Activated CD8-positive, alpha-beta memory T cell treated with anti-CD3 and anti-CD28 coated beads, Interleukin-2, amount 50 U/mL, for 48 hours (primary cell): Measurements from ENCODE around the gene PTPRN.
A peak's percentile ranks its signal among the peaks of the same experiment; 100 is the strongest.
"Not testable (repeated sequence)": the region's sequence is repeated elsewhere in the genome, so short reads cannot be mapped to it uniquely, and the experiment has no call there.

Source experiments
- DNase-seq: peaks from one replicate; pipeline ENCODE4 v3.0.0-alpha.2; 2020

The PTPRN gene

DNA sequence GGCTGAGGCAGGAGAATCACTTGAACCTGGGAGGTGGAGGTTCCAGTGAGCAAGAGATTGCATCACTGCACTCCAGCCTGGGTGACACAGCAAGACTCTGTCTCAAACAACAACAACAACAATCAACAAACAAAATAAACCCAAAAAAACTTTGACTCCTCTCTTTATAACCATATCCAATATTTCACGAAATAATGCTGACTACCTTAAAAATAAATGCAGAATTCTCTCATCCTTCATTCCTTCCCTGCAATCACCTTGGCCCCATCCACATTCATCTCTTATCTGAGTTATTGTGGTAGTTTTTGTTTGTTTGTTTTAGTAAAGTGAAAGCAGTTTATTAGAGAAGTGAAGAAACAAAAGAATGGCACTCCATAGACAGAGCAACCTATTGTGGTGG is 3.2 kb downstream of the PTPRN start:
- no peak for DNase-seq

DNA sequence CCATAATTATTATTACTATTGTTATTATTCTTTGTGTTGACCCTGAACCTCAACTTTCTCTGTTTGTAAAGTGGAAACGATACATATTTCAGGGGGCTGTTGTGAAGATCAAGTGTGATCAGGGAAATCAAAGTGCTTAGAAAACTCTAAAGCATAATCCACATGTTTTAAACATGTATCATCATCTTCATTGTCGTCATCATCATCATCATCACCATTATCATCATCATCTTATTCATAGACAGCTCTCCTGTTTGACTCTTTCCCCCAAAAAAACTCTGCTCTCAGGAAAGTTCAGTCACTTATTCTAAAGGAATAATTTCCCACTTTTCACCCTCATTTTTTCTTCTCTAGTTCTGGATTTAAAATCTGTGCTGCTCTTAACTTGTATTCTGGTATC is 5.0 kb downstream of the PTPRN start:
- no peak for DNase-seq

DNA sequence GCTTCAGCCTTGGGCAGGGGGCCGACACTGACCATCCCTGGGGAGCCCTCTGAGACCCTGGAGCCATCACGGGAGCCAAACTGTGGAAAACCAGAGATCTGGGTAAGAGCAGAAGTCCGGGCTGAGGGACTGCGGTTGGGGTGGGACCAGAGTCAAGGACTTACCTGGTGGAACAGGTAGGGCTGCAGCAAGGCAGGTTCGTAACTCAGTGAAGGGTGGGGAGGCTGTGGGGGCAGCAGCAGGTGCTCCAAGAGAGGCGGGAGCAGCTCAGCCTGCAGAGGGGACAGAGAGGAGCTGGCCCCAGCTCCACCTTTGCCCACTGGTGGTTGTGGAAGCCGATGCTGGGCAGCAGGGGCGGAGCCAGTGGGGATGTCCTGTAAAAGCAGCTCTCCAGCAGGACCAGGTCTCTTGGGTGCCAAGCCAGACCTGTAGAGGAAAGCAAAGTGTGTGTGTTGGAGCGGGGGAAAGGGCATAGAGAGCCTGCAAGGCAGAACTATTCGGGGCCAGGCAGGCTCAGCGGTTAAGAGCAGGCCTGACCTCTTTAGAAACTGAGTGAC is 6.7 kb downstream of the PTPRN start:
- DNase-seq: peak; percentile 40

DNA sequence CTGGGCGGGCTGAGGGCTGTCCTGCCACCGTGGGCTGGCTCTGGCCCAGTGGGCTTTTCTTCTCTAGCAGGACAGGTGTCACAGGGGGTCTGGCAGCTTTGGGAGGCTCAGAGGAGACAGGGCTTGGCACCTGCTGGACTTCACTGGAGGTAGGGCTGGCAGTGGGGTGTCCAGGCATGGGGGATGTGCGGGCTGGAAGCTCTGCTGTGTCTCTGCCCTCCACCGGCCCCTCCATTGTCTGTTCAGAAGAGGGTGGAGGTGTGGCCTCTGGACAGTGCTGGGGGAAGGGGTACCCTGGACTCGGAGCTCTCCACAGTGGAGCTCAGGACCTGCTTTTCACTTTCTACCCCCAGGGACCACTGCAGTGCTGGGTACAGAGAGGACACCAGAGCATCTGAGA is 9.2 kb downstream of the PTPRN start:
- DNase-seq: peak; percentile 44

DNA sequence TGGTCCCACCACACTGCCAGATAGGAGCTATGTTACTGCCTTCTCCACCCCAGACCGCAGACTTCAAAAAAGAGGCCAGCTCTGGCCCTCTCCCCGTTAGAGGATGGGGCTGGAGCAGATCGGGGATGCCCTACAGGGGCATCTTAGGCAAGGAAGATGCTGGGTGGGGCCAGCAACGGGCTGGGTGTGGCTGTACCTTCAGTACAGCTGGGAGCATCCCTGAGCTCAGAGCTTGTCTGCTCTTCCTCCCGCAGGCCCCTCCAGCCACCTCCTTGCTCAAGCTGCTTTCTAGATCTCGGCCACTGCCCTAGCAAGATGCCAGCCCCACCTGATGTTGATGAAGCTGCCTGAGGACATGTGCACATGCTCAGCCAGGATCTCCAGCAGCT is 9.8 kb downstream of the PTPRN start:
- DNase-seq: peak; percentile 52

DNA sequence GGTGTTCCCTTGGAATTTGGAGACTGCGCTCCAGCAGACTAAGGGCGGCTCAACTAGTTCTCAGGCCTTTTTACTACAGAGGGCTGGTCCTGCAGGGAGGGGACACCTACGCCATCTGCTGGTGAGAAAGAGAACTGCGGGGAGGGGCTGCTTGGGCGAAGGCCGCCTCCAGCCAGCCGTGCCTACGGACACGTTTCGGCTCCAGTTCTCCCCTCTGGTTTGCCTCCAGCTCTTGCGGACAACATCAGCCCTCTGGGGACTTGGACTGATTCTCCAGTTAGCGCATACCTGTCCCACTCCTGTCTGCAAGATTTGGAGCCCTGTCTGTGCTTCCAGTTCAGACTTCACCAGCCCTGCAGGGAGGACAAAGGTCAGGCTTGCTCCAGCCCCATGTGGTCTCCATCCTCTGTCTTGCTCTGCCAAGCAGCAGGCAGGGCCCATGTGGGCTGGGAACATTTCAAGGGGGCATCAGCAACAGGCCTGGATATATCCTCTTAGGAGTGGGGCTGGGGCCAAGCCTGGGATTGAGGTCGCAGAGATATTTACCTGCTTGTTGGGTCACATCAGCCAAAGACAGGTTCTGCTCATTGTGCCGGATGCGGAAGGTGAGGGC is 10.3 kb downstream of the PTPRN start:
- DNase-seq: peak; percentile 99

DNA sequence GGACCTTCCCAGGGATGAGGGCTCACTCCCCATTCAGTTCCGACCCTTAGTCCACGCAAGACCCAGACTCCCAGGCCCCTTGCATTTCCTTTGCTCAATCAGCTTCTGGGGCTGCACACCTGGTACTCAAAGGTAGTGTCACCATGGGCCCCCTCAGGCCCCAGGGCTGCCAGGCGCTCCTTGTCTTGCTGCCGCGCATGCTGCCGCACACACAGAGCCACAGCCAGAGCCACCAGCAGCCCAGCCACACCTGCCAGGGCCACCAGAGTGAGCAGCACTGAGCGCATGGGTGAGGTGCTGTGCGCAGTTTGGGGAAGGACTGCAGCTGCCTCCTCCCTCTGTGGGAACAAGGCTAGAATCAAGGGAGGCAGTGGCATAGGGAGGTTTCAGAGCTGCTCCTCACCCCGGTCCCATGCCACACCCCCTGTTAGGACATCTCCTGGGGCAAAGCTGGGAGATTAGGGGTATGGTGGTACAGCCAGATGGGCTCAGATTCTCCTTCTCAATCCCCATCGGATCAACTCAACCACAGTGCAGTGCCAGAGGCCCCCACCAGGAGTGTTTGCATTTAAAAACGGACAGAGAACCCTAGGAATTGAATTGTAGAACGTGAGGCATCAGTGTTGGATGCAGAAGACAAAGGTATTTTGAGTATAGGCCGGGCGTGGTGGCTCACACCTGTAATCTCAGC is 11.3 kb downstream of the PTPRN start:
- DNase-seq: peak; percentile 50

DNA sequence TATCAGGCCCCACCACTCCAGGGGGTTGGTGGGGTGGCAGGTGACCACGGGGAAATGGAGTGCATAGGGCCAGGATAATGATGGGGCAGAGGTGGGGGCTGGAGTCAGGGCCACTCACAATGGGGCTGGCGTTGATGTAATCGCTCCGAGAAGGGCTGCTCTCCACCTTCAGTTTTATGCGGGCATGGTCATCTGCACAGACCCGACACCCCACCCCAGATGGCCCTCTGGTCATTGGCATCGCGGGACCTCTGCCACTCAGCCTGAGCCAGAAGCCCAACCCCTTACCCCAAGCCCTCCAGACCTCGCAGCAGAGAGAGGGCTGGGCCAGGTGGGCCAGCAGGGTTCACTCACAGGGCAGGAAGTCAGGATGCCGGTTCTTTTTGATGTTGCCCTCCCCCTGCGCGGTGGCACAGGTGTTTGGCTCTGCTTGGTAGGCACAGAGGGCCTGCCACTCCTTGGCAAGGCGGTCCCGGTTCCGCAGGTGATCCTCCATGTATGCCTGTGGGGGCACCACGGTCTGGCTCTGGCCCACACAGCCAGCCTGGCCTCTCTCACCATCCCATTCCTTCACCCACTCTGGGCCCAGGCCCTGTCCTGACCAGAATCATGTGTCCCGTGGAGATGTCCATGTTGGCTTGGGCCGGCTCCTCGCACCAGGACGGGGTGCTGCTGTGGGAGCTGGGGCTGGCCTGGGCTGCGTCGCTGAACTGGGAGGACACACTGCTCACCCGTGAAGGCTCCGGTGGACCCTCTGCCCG is 12.4 kb downstream of the PTPRN start:
- no peak for DNase-seq

DNA sequence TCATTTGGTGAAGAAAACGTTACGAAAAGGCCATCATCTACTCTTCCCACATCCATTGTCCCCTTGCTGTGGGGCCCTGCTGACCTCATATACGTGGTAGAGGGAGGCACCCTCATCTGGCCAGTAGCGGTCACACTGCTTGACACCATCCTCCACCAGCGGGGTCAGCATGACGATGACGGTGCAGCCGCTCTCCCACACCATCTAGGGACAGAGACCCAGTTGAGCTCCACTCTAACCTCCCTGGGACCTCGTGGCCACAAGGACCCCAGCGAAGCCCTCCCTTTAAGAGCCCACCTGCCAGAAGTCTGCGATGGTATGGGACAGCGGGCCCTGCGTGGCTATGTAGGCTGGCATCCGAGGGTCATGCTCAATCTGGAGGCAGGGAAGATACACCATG is 13.1 kb downstream of the PTPRN start:
- DNase-seq: peak; percentile 48

DNA sequence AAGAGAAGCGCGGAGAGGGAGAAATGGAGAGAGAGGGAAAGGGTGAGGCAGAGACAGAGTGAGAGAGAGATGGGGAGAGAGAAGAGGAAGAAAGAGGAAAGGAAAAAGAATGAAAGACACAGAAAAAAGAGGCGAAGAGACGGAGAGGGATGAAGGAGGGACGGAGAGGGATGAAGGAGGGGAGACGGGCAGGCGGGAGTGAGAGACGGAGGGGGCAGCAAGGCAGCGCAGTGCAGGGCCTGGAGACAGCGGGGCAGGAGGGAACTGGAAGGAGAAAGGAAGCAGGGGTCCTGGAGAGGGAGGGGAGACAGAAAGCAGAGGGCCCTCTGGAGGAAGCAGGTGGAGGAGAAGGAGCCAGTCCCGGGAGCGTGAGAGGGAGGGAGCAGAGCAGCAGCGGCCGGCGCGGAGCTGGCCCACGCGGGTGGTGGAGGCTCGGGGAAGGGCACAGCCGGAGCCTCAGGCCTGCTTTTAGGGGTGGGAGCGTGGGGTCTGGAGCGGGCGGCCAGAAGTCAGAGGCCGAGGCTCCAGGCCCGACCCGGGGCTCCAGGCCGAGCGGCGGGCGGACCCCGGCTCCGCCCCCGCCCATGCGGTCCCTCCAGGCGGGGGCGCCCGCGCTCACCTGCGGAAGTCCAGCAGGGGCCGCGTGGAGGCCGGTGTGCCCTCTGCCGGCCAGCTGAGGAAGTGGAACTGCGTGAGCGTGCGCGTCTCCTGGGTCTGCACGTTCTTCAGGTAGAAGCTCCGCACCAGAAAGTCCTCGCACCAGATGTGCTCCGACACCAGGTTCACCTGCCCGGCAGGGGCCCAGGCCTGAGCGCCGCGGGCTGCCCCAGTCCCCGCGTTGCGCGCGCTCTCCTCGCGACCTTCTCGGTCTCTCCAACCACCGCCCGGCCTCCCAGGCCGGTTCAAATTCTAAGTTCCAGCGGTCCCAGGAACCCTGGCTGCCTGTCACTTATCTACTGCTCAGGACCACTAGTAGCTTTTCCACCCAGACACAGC is 14.5 kb downstream of the PTPRN start:
- DNase-seq: peak; percentile 94

DNA sequence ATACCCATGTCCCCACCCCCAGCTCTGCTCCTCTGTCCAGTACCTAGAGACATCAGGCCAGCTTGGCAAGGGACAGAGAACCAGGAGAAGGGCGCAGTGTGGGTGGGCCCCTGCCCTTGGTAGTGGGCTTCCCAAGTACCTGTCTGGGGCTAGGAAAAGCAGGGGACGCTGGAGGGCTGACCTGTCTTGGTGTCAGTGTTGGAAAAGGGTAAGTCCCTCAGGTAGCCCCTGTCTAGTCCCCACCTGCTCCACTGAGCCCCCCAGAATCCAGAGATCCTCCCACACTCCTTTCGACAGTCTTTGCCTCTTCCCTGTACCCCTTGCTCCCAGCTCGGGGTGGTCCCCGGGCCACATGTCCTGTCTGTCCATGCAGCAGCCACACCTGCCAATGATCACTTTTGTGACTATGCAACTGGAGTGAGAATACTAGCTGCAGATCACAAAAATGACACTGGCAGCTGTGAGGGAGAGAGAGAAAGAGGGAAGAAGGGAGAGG is 15.4 kb downstream of the PTPRN start:
- peak; percentile 54 for DNase-seq

DNA sequence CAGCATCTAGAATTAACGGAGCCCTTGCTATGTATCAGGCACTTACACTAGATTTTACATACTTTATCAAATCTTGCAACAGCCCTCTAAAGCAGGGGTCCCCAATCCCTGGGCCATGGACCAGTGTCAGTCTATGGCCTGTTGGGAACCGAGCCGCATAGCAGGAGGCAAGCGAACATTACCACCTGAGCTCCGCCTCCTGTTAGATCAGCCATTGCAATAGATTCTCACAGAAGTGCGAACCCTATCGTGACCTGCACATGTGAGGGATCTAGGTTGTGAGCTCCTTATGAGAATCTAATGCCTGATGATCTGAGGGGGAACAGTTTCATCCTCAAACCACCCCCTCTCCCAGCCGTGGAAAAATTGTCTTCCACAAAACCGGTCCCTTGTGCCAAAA is 16.6 kb downstream of the PTPRN start:
- DNase-seq: peak; percentile 44

DNA sequence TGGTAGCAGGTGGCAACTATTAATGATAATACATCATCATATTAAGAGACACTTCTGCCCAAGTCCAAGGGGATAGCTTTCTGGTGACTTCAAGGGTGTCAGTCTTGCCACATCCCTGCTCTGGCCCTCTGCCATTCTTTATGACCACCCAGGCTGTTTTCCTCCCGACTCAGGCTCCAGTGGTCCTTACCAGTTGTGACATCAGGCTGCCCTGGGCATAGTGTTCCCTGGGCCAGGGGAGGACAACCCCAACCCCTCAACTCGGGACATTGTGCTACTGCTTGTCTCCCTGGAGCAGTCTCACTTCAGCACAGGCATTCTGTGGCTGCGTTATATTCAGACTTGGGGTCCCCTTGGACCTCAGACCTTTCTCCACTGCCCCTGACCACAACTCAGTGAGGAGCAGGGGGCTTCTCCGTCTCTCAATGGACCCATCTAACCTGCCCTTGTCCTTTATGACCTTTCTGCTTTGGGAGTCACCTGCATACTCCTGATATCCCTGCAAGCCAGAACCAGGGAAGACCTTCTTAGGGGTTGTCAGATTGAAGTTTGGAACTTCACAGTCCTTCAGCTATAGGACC is 17.2 kb downstream of the PTPRN start:
- no peak for DNase-seq

DNA sequence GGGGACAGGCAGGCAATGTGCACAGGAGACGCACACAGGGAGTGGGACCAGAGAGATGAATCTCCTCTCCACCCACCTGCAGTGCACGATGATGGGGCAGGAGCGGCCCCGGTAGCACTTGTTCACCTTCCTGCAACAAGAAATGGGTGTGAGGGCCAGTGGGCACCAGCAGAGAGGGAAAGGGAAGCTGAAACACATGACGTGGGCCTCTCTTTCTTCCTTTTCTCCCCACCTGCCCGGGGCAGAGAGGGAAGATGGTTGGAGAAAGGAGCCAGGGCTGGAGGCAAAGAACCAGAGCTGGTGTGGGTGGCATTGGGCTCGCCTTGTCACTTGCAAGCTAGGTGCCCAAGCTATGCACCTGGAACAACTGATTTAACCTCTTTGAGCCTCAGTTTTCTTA is 17.8 kb downstream of the PTPRN start:
- DNase-seq: no peak

DNA sequence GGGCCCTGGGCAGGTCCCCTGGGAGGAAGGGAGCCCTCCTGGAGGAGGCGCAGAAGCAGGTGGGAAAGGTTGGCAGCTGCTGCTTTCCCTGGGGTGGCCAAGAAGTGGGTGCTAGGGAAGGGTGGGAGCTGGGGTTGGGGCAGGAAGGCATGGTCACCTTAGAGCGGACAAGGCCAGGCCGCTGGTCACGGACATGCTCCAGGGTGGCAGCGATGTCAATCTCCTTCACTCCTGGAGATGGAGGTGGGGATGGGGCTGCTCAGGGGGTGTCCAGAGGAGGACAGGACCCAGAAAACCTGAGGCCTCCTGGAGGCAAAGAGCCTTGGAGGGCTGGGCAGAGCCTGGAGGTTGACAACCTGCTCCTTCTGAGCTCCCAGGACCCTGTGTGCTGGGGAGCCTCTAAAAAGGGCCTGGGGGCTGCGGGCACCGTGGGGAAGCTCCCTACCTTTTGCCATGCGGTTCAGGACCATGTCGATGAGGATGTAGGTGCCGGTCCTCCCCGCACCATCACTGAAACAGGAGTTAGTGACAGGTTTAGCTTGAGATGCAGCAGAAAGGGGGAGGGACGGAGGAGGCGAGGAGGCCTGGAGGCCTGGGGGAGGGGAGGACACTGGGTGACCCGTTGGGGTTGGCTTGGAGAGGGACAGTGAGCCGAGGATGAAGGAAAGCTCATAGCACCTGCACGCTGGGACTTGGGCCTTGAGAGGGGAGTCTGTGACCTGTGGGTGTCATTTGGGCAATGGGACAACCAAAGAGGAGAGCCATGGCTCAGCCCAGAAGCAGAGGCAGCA is 18.6 kb downstream of the PTPRN start:
- no peak for DNase-seq

DNA sequence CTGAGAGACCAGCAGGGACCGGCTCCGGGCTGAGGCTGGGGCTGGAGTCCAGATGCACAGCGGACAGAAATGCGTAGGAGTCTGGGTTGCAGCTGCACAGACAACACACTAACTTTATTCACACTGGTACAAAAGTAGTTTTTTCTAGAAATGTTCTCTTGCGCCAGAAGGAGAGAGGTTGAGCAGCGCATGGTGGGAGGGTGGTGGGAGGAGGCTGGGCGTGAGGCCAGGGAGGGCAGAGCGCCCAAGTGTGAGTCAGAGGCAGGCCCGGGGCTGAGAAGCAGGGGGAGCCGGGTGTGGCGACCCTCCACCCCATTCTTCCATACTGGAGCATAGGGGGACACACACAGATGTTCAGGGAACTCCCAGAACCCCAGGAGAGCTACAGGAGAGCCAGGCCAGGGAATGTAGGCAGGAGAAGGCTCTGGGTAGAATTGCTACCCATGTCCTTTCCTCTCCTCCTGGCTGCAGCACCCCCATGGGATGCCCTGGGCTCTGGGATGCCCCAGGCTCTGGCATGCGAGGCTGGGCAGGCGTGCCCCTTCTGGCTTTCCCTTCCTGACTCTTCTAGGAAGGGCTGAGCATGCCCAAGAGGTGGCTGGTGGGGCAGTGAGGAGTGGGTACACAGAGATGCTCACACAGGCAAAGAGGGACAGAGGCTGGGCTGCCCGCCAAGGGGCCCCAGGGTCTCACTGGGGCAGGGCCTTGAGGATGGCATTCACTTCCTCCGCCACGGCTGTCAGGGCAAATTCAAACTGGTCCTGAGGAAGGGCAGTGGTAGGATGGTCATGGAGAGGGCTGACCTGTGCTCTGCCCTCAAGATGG is 19.5 kb downstream of the PTPRN start:
- DNase-seq: no peak

DNA sequence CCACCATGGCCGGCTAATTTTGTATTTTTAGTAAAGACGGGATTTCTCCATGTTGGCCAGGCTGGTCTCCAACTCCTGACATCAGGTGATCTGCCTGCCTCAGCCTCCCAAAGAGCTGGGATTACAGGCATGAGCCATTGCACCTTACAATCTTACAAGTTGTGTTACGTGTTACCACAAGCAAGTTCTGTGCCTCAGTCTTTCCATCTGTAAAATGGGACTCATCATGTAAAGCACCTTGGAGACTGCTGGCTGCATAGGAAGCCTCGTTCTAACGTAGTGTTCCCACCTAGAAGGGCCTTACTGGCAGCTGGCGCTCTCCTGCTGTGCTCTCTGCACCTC is 20.0 kb downstream of the PTPRN start:
- no peak for DNase-seq

DNA sequence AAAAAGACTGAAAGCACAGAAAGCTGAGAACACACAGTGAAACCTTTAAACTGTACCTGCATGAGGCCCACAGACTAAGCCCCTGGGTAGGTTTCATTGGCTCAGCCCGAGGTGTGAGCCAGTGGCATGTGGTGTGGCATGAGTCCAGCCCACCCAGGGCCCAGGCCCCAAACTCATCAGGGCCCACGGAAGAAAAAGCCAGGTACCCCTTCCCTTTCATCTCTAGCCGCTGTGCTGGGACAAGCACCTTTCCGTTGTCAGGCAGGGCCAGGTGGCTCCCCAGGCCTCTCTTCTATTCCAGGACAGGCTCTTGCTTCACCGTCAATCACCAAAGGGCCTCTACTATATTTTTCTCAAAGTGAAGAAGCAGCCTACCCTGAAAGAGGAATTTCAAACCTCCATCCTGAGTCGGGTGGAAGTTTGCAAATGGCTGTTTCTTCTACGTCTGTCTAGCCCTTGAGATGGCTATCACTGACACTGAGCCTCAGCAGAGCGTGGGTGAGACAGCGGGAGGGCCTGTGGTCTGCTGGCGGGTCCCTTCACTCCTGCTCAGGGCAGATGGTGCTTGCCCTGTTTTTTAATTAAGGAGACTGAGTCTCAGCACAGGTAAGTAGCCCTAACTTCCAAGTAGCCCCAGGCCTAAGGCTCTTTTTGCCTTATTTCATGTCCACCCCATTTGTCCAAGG is 21.5 kb downstream of the PTPRN start:
- DNase-seq: no peak

DNA sequence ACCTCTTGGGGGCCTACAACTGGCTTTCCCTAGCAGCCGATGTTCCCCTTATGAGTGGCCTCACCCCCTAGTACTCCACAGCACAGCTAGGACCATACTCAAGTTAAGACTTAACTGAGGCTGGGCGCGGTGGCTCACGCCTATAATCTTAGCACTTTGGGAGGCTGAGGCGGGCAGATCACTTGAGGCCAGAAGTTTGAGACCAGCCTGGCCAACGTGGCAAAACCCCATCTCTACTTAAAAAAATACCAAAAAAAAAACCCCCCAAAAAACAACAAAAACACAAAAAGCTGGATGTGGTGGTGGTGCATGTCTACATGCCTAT is 22.1 kb downstream of the PTPRN start:
- not testable (repeated sequence) for DNase-seq
